Stomach (tissue), 9 donors: ENCODE data around the gene WDR64. TPM values are rescaled to one million over a fixed set of nuclear protein-coding genes. Genes with fewer than 3 reads are reported as not detected.
A peak's percentile ranks its signal among the peaks of the same experiment; 100 is the strongest.

Source experiments
- DNase-seq, 2 donors: peaks; one replicate each; pipeline versions ENCODE4 v3.0.0 to v3.0.0-alpha.2; 2013 to 2019
- H3K27ac ChIP-seq, 5 donors: fragments of 200-600 bp in 4 of 5; sonication (generic) in 4 of 5; one replicate each; pipeline ENCODE4 v1.5.1; 2013 to 2019; ENCODE audit warnings: mild to moderate bottlenecking in 1 of 5, moderate library complexity in 1 of 5
- H3K27me3 ChIP-seq, 3 donors: fragments of 200-600 bp; sonication (generic); one replicate each; pipeline ENCODE4 v1.5.1; 2017 to 2019; ENCODE audit warnings: mixed run types in 1 of 3
- H3K36me3 ChIP-seq, 4 donors: fragments of 200-600 bp; sonication (generic); 1 replicate in 3 of 4; 2 replicates in 1 of 4; pipeline ENCODE4 v1.5.1; 2016 to 2019
- H3K4me1 ChIP-seq, 4 donors: fragments of 200-600 bp; sonication (generic); one replicate each; pipeline ENCODE4 v1.5.1; 2016 to 2019
- H3K4me3 ChIP-seq, 4 donors: fragments of 200-600 bp; sonication (generic) in 3 of 4; one replicate each; pipeline ENCODE4 v1.5.1; 2016 to 2019; ENCODE audit warnings: mild to moderate bottlenecking in 1 of 4
- H3K9me3 ChIP-seq, 4 donors: fragments of 200-600 bp; sonication (generic); one replicate each; pipeline ENCODE4 v1.5.1; 2016 to 2019
- EP300 ChIP-seq: sonication (generic); formaldehyde crosslinking; IDR thresholded peaks from one replicate; pipeline ENCODE4 v1.6.1; 2017; ENCODE audit warnings: antibody characterized with exemption
- POLR2A ChIP-seq, 4 donors: fragments of 450-650 bp; IDR thresholded peaks; one replicate each; pipeline ENCODE4 v1.6.1; 2016; ENCODE audit warnings: antibody characterized with exemption in 4 of 4, control low read depth in 2 of 4, mild to moderate bottlenecking in 1 of 4, moderate library complexity in 1 of 4
- POLR2AphosphoS5 ChIP-seq, 3 donors: sonication (generic); formaldehyde crosslinking; IDR thresholded peaks; one replicate each; pipeline ENCODE4 v1.6.1; 2016; ENCODE audit warnings: antibody characterized with exemption in 3 of 3
- WGBS, 5 donors: extraction: QIAGEN DNeasy Blood & Tissue Kit in 3 of 5; methylation state at CpG; one replicate each; pipeline versions ENCODE4 v1.1.5 to v1.1.7; 2013 to 2018; 5-methylcytosine and 5-hydroxymethylcytosine counted together
- intact Hi-C: fragments of 100-400 bp; cut with DNase I; formaldehyde crosslinking; loops from one replicate; pipeline ENCODE4 v1.15.1; 2023; ENCODE audit warnings: low total_unique reads
- polyA plus RNA-seq, 3 donors: library from polyadenylated mRNA; stranded (reverse); fragments of 200-250 nt; gene quantifications; one replicate each; pipeline ENCODE4 v1.2.3, GENCODE V29; 2013
- total RNA-seq, 5 donors: library from RNA; depleted of rRNA; stranded (reverse); fragments of >200 nt; gene quantifications; one replicate each; pipeline versions ENCODE4 v1.1.0 to v1.2.3, GENCODE V29; 2014 to 2016
- TF ChIP-seq, protein P1 (sequence below), 7 experiments: fragments of 450-650 bp in 4 of 7; fragments of 200-600 bp in 3 of 7; sonication (generic) in 3 of 7; IDR thresholded peaks; one replicate each; pipeline ENCODE4 v1.5.1; 2016 to 2019; ENCODE audit warnings: antibody characterized with exemption in 7 of 7, control low read depth in 2 of 7, mild to moderate bottlenecking in 1 of 7
- donor health status: healthy with polysubstance abuse.
- donor health status: Bipolar disorder and iron deficiency.
- donor health status: healthy.

Gene WDR64
- total and polyA plus RNA-seq, 8 donors = 0.61 TPM; not detected in 7

DNA sequence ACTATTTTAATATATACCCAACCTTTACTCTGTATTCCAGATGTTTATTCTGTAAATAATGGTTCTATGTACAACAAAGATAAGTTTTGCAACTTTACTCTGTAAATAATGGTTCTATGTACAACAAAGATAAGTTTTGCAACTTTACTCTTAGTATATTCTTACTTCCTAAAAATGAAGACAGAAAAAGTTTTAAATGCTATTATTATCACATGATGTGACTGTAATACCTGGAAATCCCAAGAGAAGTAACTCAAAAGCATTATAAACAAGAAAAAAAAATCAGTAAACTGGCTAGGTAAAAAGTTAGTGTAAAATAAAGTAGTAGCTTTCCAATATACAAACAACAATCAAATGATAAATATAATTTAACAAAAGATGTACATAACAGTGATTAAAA lies 177.4 kb downstream of the WDR64 start:
- no peak for TF ChIP-seq POLR2AphosphoS5 (IDR thresholded peaks at IDR 0.05)
- TF ChIP-seq, protein P1, sequence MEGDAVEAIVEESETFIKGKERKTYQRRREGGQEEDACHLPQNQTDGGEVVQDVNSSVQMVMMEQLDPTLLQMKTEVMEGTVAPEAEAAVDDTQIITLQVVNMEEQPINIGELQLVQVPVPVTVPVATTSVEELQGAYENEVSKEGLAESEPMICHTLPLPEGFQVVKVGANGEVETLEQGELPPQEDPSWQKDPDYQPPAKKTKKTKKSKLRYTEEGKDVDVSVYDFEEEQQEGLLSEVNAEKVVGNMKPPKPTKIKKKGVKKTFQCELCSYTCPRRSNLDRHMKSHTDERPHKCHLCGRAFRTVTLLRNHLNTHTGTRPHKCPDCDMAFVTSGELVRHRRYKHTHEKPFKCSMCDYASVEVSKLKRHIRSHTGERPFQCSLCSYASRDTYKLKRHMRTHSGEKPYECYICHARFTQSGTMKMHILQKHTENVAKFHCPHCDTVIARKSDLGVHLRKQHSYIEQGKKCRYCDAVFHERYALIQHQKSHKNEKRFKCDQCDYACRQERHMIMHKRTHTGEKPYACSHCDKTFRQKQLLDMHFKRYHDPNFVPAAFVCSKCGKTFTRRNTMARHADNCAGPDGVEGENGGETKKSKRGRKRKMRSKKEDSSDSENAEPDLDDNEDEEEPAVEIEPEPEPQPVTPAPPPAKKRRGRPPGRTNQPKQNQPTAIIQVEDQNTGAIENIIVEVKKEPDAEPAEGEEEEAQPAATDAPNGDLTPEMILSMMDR (IDR thresholded peaks at IDR 0.05) = no peak
- no peaks in the 10 kb centered on the region for H3K9me3 ChIP-seq
- H3K27me3 ChIP-seq = no peaks in the 10 kb centered on the region
- intact Hi-C loops = loop anchor here (10.0 kb wide), 1 partner anchor 295 kb away; the partner anchor contains the start of gene KMO
- no peak for DNase-seq
- H3K4me1 ChIP-seq = peaks cover 0 to 5% (median 0%) of the 10 kb centered on the region in 4 donors
- H3K4me3 ChIP-seq = no peak overlapping the region
- no peaks in the 10 kb centered on the region for H3K36me3 ChIP-seq
- H3K27ac ChIP-seq = no peak overlapping the region

DNA sequence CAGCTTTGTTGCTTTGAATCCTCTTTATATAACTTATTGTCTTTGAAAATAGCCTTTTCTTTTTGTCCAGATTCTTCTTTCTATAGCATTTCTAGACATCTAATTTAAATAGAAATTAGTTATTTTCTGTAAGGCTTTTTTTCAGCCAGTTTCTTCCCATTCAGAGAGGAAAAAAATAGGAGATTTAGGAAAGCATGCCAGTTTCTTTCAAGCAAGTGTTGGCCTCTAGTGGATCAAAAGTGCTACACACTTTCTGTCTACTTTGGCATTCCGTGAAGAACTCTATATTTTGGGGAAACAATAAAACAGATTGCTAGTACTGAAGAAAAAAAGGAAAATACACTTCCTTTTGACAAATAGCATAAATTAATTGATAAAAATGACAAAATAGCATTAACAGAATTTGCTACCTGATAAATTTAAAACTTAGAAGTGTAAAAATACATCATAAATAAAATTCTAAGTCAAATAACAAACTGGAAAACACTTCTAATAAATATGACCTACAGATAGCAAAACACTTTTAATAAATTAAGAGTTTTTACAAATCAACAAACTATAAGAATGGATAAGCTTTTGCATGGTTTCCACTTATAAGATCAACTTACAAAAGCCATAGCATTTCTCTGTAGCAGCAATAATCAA lies 182.8 kb downstream of the WDR64 start:
- intact Hi-C loops = loop anchor here (10.0 kb wide), 1 partner anchor 230 kb away; no protein-coding TSS in a partner anchor
- DNase-seq = peak in 1 of 2 donors; percentile 62
- WGBS, 5 donors = 0 to 3% (median 0%) methylated on average over 1 of the region's 1 CpG

DNA sequence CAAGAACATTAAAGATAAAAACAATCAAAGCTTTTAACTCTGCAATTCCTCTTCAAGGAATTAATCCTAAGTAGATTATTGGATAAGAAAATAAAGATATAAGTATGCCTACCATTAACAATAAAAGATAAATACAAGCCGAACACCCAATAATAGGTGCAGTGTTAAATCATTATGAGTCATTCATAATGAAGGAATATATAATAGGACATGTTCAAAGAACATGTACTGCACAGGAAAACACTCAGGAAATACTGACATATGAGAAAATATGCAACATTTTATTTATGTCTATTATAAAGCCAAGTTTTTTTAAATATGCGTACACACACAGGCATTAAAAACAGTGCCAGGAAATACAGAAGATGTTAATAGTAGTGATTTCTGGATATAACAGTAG lies 184.9 kb downstream of the WDR64 start:
- no peak overlapping the region for H3K4me3 ChIP-seq
- H3K36me3 ChIP-seq = no peaks in the 10 kb centered on the region
- H3K4me1 ChIP-seq = no peaks in the 10 kb centered on the region
- no peak overlapping the region for H3K27ac ChIP-seq
- TF ChIP-seq, protein P1 (IDR thresholded peaks at IDR 0.05) = no peak
- TF ChIP-seq POLR2A (IDR thresholded peaks at IDR 0.05) = no peak
- no peak for TF ChIP-seq EP300
- TF ChIP-seq POLR2AphosphoS5 (IDR thresholded peaks at IDR 0.05) = no peak
- no peaks in the 10 kb centered on the region for H3K27me3 ChIP-seq
- H3K9me3 ChIP-seq = no peaks in the 10 kb centered on the region
- WGBS, 5 donors = 45 to 84% (median 72%) methylated on average over 2 of the region's 2 CpGs
- intact Hi-C loops = loop anchor here (10.0 kb wide), 1 partner anchor 232 kb away; no protein-coding TSS in a partner anchor
- no peak for DNase-seq

More for the DNA sequence above, 182.8 kb downstream of the WDR64 start:
- H3K9me3 ChIP-seq = no peaks in the 10 kb centered on the region
- H3K4me3 ChIP-seq = no peak overlapping the region
- TF ChIP-seq POLR2A (IDR thresholded peaks at IDR 0.05) = no peak
- no peak for TF ChIP-seq EP300
- no peak for TF ChIP-seq POLR2AphosphoS5 (IDR thresholded peaks at IDR 0.05)
- TF ChIP-seq, protein P1 (IDR thresholded peaks at IDR 0.05) = peak in 4 of 7 experiments; percentile 36 to 48 (median 41)
- H3K27me3 ChIP-seq = no peaks in the 10 kb centered on the region
- no peaks in the 10 kb centered on the region for H3K4me1 ChIP-seq
- no peak overlapping the region for H3K27ac ChIP-seq
- no peaks in the 10 kb centered on the region for H3K36me3 ChIP-seq

DNA sequence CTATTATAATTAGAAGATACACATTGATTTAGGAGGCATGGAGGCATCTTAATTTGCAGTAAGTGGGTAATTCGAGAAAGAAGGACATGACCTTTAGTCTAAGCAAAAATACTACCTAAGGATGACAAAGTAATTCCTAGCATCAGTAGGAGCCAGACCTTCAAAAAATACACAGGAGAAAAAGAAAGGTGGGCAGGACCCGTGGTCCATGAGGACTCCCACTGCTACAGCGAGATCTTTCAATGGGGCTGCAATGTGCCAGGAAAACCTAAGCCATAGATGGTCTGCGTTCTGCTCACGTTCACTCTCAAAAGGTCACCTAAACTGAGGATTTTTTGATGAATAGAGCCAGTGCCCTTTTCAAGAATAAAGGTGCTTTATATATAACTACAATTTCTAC lies 185.3 kb downstream of the WDR64 start:
- intact Hi-C loops = loop anchor here (10.0 kb wide), 1 partner anchor 233 kb away; no protein-coding TSS in a partner anchor
- Histone ChIP-seq H3K4me3 (no peak overlapping the region), H3K27ac (no peak overlapping the region), H3K27me3 (no peaks in the 10 kb centered on the region), H3K4me1 (no peaks in the 10 kb centered on the region), H3K9me3 (no peaks in the 10 kb centered on the region), H3K36me3 (no peaks in the 10 kb centered on the region)
- TF ChIP-seq, protein P1 (IDR thresholded peaks at IDR 0.05) = no peak
- TF ChIP-seq POLR2A (IDR thresholded peaks at IDR 0.05) = no peak
- no peak for TF ChIP-seq EP300
- TF ChIP-seq POLR2AphosphoS5 (IDR thresholded peaks at IDR 0.05) = no peak
- no peak for DNase-seq
- WGBS, 5 donors = 80 to 87% (median 82%) methylated on average over 5 of the region's 5 CpGs
